Measurements from ENCODE around the gene PLCD1. TPM values are rescaled to one million over a fixed set of nuclear protein-coding genes. Genes with fewer than 3 reads are reported as not detected.

PLCD1 gene
- total and polyA plus RNA-seq, 2 experiments from 2014 or later = 16.0 to 24.4 TPM

GRCh38 chr3:37993460-37993819, 36.0 kb downstream of the PLCD1 start:
- Mint-ChIP-seq H3K27ac (no peak overlapping the region), H3K4me1 (peaks cover 12% of the 10 kb centered on the region; the same call in 2 of the 3 replicates), H3K27me3 (ENCODE audit: insufficient read depth, low read depth, poor library complexity) (peaks cover 24% of the 10 kb centered on the region), H3K9me3 (no peaks in the 10 kb centered on the region), H3K4me3 (peak overlapping the region; percentile 87), H3K36me3 (ENCODE audit: low read depth) (no peaks in the 10 kb centered on the region)
- H2AFZ ChIP-seq = peak overlapping the region; percentile 100
- H4K20me1 ChIP-seq (replicated peaks; ENCODE audit: insufficient read depth) = no peaks in the 10 kb centered on the region
- peaks cover 15% of the 10 kb centered on the region for H3K4me1 ChIP-seq (ENCODE audit: insufficient read depth)
- peaks cover 4% of the 10 kb centered on the region; the same call in 1 of the 2 replicates for H3F3A ChIP-seq (replicated peaks; ENCODE audit: low read depth)
- no peak for ATAC-seq
- no peaks in the 10 kb centered on the region for H3K9me2 ChIP-seq (ENCODE audit: insufficient read depth)
- peak overlapping the region; percentile 94 for H3K4me2 ChIP-seq
- DNase-seq (ENCODE audit: low spot score) = no peak
- no peak overlapping the region for H3K27ac ChIP-seq (ENCODE audit: low read depth)
- no peaks in the 10 kb centered on the region for H3K36me3 ChIP-seq (ENCODE audit: insufficient read depth)
- no peaks in the 10 kb centered on the region; the same call in 1 of the 2 replicates for H3K27me3 ChIP-seq (ENCODE audit: insufficient read depth)
- H3K4me3 ChIP-seq = peak overlapping the region; percentile 89
- TF ChIP-seq ZNF114 (CRISPR knock-in tag; IDR thresholded peaks at IDR 0.05) (no peak), REST (IDR thresholded peaks at IDR 0.05; ENCODE audit: unreplicated experiment) (no peak), EZH2 (IDR thresholded peaks at IDR 0.05; ENCODE audit: low read depth, unreplicated experiment) (no peak), CTCF (conservative IDR thresholded peaks at IDR 0.05; ENCODE audit: low read depth in 2 of 2) (no peak), NANOG (IDR thresholded peaks at IDR 0.05; ENCODE audit: borderline replicate concordance) (no peak), CREB1 (CRISPR knock-in tag; IDR thresholded peaks at IDR 0.05; ENCODE audit: low read depth) (no peak)
- no peaks in the 10 kb centered on the region for H3K79me2 ChIP-seq (replicated peaks; ENCODE audit: insufficient read depth)

GRCh38 chr3:37993067-37993455, 36.4 kb downstream of the PLCD1 start:
- H2AFZ ChIP-seq = no peak overlapping the region; the same call in 1 of the 2 replicates
- no peaks in the 10 kb centered on the region for H3K9me3 Mint-ChIP-seq
- no peak for TF ChIP-seq NANOG (IDR thresholded peaks at IDR 0.05; ENCODE audit: borderline replicate concordance)
- TF ChIP-seq CTCF (conservative IDR thresholded peaks at IDR 0.05; ENCODE audit: low read depth in 2 of 2) = no peak
- TF ChIP-seq ZNF462 (CRISPR knock-in tag; IDR thresholded peaks at IDR 0.05) = no peak

More at GRCh38 chr3:37993067-37993455, 36.4 kb downstream of the PLCD1 start:
- Mint-ChIP-seq H3K27me3 (ENCODE audit: insufficient read depth, low read depth, poor library complexity) (peaks cover 22% of the 10 kb centered on the region), H3K36me3 (ENCODE audit: low read depth) (no peaks in the 10 kb centered on the region), H3K4me1 (peaks cover 12% of the 10 kb centered on the region; the same call in 2 of the 3 replicates), H3K4me3 (no peak overlapping the region), H3K27ac (no peak overlapping the region)
- H3K36me3 ChIP-seq (ENCODE audit: insufficient read depth) = no peaks in the 10 kb centered on the region
- H3K27ac ChIP-seq (ENCODE audit: low read depth) = no peak overlapping the region
- DNase-seq (ENCODE audit: low spot score) (no peak), ATAC-seq (no peak)
- H3K4me2 ChIP-seq = no peak overlapping the region
- H3F3A ChIP-seq (replicated peaks; ENCODE audit: low read depth) = peaks cover 4% of the 10 kb centered on the region; the same call in 1 of the 2 replicates
- no peaks in the 10 kb centered on the region for H3K9me2 ChIP-seq (ENCODE audit: insufficient read depth)
- H3K79me2 ChIP-seq (replicated peaks; ENCODE audit: insufficient read depth) = no peaks in the 10 kb centered on the region
- peaks cover 11% of the 10 kb centered on the region for H3K4me1 ChIP-seq (ENCODE audit: insufficient read depth)
- H3K27me3 ChIP-seq (ENCODE audit: insufficient read depth) = no peaks in the 10 kb centered on the region
- H4K20me1 ChIP-seq (replicated peaks; ENCODE audit: insufficient read depth) = no peaks in the 10 kb centered on the region
- no peak overlapping the region for H3K4me3 ChIP-seq
